COLO829 (cell line): Measurements from ENCODE around the gene C1orf52.
A peak's percentile ranks its signal among the peaks of the same experiment; 100 is the strongest.

ENCODE experiments used
- DNase-seq: peaks from one replicate; pipeline ENCODE4 v3.0.0; 2012; ENCODE audit warnings: low spot score

C1orf52 gene

GRCh38 chr1:85229574-85230097, 29.8 kb downstream of the C1orf52 start:
- no peak for DNase-seq

DNA sequence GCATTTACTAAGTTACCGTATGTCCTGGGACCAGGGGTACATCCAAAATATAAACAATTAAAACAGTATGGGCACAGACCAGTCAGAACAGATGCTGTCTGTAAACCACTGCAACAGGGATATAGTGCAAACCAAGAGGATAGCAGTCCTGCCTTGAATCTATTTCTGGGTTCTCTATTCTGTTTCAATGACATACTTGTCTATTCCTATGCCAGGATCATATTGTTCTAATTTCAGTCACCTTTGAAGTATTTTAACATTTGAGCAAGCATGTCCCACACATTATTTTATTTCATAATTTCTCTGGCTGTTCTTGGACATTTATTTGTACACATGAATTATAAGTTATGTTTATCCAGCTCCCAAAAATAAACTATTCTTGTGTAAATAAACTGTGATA, 30.5 kb downstream of the C1orf52 start:
- no peak for DNase-seq

DNA sequence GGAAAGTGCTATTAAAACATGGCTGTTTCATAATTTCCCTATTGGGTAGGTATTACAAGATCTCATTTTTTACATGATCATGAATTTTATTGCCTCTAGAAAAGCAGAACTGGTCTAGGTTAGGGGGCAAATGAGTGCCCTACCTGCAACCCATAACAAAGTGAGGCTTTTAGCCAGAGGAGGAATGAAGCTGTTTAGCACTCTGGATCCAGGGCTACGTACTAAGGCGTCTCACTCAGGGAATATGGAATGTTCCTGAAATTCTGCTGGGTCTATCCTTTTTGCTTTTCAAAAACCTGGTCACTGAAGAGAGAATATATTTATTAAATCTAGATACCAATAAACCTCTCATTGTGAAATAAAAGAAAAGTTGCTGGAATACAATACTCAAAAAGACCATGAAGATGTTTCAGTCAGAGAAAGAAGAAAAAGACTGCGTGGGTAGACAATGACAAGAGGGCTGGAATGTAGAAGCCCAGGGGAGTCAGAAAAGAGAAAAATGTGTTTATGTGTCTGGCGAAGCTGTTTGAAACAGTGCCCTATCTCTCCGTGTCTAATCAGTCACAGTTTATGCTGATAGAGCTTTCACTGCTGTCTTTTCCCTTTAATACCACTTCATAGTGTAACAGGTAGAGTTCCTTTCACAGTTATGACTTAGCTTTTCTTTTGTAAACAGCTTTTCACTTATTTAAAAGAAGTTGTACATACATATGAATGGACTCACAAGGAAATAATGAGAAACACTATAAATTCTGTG, 33.7 kb downstream of the C1orf52 start:
- no peak for DNase-seq

GRCh38 chr1:85224734-85225623, 34.5 kb downstream of the C1orf52 start:
- DNase-seq = no peak

DNA sequence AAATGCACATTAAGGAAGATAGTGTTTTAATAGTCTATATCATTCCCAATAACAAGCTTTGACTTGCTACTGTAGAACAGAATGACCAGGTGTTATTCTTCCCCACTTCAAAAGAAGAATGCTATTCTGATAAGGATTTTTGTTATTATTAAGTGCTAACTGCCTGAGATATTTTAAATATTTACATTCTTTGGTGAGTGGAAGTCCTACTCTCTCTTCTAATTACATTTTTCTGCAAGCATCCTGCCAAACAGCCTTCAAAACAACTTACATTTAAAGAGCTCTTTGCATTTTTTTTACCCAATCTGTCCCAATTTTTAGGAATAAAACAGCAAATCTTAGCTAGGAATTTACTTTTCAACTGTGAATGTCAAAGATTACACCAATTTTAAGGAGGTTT, 35.2 kb downstream of the C1orf52 start:
- DNase-seq = no peak

GRCh38 chr1:85223334-85223733, 36.1 kb downstream of the C1orf52 start:
- DNase-seq = no peak

DNA sequence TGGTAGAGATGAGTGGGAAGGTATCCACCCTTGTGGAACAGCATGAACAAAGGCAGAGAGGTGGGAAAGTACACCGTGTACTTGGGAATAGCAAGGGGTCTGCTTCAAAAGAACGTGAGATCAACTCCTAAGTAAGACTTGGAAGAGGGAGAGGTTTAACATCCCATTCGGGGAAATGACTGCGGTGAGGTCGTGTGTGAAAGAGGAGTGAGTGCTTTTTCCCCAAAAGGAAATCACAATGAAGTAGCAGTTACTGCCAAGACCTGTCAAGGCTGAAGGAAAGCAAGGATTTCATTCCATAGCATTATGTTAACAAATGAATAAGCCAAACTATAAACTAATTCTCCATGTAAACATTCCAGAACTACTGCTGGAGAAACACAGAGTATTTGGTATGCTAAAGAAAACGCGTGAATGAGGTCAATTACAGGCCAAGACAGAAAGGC, 38.7 kb downstream of the C1orf52 start:
- DNase-seq = no peak

DNA sequence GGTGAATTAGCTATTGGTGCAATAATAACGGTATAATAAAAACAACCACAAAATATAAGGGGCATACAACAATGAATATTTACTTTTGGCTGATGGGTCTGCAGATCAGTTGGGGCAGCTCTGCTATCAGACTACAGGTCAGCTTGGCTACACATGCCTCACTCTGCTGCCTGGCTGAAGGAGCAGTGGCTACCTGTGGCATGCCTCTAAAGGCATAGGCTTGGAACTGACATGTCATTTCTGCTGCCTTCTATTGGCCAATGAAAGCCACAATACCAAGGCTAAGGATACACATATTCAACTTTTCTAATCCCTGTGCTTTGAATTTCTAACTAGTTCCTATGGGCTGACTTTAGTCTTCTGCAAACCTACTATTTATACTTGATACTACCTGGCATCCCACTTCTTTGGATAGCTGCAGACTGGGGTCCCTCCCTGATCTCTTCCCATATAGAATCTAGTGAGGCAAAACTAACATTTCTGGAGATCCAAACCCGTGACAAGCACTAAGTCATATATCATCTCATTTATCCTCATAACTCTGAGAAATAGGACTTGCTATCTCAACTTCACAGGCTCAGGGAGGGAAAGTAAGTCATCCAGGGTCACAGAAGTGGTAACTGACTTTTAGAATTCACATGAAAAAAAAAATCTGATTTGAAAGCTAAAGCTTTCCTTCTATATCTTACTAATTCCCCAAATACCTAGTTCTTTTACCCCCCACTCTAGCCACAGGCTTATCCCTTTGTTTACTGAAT, 39.4 kb downstream of the C1orf52 start:
- no peak for DNase-seq

- DNase-seq = no peak
Measured at GRCh38 chr1:85216697-85217096, 42.8 kb downstream of the C1orf52 start.

DNA sequence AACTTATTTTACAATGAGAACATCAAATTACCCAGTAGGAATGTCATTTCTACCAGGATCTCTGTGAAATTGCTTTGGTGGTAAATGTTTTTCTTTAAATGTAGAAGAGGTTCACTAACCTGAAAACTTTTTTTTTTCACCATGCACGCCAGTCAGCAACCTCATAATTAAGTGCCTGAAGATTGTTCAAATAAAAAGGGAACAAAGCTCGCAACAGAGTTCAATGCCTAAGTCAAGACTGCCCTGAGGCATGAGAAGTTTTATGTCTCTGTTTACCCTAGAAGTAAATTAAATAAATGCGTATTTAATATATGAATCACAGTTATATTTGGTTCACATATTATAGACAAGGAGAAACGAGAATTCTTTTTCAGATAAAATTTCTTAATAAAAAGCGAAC, 44.8 kb downstream of the C1orf52 start:
- no peak for DNase-seq

DNA sequence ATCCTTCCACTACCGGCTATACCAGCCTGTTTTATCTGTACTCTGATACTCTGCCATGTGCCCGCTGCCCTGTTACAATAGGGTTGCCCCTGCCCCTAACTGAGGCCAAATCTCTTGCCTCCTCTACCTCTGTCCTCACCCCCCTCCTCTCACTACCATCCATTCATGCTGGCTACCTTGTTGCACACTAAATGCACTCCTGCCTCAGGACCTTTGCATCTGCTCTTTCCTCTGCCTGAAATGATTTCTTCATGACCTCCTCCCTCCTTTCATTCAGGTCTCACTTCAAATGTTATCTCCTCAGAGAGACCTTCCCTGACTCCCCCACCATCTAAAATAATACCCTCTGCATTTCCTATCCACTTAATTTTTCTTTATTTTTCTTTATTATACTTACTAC, 51.0 kb downstream of the C1orf52 start:
- DNase-seq = no peak

DNA sequence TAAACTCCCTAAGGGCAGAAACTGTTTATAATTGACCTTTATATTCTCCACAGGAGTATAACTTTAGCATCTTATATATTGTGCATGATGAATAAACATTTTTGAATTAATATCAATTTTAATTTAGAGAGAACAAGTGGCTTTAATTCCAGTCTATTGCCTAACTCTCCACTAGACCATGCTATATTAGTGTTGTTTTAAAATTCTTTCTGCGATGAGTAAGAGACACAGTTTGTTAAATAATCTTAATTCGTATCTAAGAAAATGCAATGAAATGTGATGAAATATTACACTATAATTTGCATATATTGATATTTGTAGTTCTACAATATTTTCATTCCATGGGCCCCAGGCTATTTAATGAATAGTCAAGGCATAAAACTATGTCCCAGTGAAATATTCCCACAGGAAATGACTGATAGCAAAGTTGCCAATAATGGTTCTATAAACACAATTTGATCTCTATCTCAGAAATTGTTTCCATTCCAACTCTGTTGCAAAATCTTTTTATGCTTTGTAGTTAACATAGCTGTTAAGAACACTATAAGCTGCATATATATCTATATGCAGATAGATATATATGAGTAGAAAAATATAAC, 55.8 kb downstream of the C1orf52 start:
- no peak for DNase-seq

DNA sequence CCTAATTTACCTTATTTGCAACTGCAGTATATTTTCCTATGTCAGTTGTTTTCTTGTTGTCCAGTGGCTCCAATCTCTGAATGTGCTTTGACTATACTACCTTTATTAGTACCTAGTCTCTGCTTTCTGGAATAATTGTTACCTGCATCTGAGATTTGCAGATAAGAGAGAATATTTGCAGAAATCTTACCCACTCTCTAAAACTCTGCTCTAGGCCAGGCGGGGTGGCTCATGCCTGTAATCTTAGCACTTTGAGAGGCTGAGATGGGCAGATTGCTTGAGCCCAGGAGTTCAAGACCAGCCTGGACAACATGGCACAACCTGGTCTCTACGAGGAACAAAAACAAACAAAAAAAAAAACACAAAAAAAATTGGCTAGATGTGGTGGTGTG, 56.6 kb downstream of the C1orf52 start:
- DNase-seq = no peak

DNA sequence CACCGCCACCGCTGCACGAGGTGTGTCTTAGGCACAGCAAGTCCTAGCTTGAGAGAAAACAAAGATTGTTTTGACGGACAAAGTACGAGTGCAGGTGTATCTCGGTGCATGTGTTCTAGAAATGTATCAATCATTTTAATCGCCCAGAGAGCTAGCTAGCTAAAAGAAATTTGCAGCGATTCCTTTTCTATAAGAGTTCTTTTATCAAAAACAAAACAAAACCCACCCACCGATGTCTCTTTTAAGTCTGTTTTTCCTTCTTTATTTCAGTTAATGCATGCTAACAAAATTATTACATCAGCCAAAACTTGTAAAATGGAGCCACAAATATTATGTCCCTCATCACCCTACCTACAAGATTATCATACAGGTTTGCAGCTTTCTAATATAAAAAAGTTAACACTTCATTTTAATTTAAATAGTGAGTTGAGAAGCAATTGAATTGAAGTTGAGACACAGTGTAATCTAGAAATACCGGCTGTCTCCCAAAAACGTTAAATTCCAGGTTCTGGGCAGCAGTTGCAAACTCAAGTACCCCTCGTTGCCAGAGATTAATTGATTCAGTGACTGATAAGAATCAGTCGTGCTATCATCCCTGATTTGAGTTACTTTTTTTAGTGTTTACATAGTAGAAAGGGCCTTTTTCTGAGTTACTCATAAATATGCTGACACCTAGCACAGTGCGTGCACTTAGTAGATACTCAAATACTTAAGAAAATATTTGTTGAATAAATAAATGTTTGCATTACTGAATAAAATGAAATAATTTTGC, 57.2 kb downstream of the C1orf52 start:
- DNase-seq = no peak

GRCh38 chr1:85201340-85202091, 57.9 kb downstream of the C1orf52 start:
- DNase-seq = peak; percentile 43

DNA sequence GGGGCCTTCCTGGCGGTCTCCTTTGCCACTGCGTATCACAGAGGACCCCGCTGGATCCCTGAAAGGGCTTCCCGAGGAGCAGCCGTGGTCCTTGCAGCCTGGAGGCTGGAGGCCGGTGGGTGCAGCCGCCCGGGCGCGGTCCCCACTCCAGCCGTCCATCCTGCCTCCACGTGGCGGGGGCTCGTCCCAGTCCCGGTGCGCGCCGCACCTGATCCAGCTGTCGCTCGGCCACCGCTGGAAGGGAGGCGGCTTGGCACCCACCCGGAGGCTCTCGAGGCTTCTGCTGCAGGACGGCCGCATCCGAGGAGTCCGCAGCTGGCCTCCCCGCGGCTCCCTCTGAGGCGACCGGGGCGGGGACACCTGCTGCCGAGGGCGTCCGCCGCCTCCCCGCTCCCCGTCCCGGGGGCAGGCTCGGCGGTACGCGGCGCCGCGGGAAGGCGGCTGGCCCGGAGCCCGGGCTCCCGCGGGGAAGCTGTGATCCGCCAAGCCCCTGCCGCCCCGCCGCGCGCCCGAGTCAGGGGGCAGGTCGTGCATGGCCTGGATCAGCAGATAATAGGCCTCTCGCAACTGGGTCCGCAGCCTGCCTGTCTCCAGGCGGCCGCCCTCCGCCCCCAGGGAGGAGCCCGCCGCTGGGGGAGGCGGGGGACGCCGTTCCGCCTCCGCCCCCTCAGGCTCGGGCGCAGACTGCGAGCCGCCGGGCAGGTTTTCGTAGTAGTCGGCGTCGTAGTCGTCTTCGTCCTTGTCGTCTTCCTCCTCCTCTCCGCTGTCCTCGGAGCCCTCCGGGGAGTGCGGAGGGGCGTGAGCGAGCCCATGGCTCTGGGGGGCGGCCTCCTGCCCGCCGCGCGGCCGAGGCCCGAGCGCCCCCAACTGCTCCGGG, 58.8 kb downstream of the C1orf52 start, which contains the start of gene SYDE2:
SYDE2 (minus strand) TSS at position 554 of the 877 bp plus-strand sequence; CDS start at position 534, 20 bp downstream.
- peak; percentile 35 for DNase-seq
